Testis (tissue), 2 donors: ENCODE measurements around the gene HELB.

Experiments
- CTCF ChIP-seq, 3 experiments: fragments of 450-650 bp in 2 of 3; fragments of 200-600 bp in 1 of 3; sonication (generic) in 1 of 3; IDR thresholded peaks; one replicate each; pipeline ENCODE4 v1.5.1; 2016 to 2019; ENCODE audit warnings: antibody characterized with exemption in 3 of 3, mild to moderate bottlenecking in 2 of 3, moderate library complexity in 1 of 3
- POLR2A ChIP-seq: fragments of 450-650 bp; IDR thresholded peaks from one replicate; pipeline ENCODE4 v1.6.1; 2017; ENCODE audit warnings: antibody characterized with exemption, mild to moderate bottlenecking, moderate library complexity

GRCh38 chr12:66379616-66380015 lies 77.3 kb downstream of the HELB start:
- TF ChIP-seq CTCF (IDR thresholded peaks at IDR 0.05) (no peak), POLR2A (no peak)
